Endometrium (tissue), 2 donors: ENCODE data around the gene CIB2.
"Not testable (repeated sequence)": the region's sequence is repeated elsewhere in the genome, so short reads cannot be mapped to it uniquely, and the experiment has no call there.

ENCODE experiments used
- FAIRE-seq: peaks from 2 replicates; lab custom pipeline; 2012; peaks lifted over from hg19 to GRCh38; lab: Jason Lieb, UNC
- donor health status: control.
- donor health status: control.

Gene CIB2

GRCh38 chr15:78131295-78132061, at the start of gene CIB2:
Gene CIB2, minus strand, starts transcription at chr15:78131445. Its CDS starts 230 bp downstream, at chr15:78131215.
- FAIRE-seq = no peak

GRCh38 chr15:78179906-78180305, 48.7 kb upstream of the CIB2 start:
- no peak for FAIRE-seq

- FAIRE-seq = no peak
Measured at GRCh38 chr15:78179286-78179840, 48.1 kb upstream of the CIB2 start.

GRCh38 chr15:78178064-78178463, 46.8 kb upstream of the CIB2 start:
- FAIRE-seq = no peak

GRCh38 chr15:78177447-78177873, 46.2 kb upstream of the CIB2 start:
- FAIRE-seq = no peak

GRCh38 chr15:78175330-78175729, 44.1 kb upstream of the CIB2 start:
- no peak for FAIRE-seq

GRCh38 chr15:78174401-78174800, 43.2 kb upstream of the CIB2 start:
- no peak for FAIRE-seq

- no peak for FAIRE-seq
Measured at GRCh38 chr15:78171864-78172472, 40.7 kb upstream of the CIB2 start.

GRCh38 chr15:78170848-78171773, 39.9 kb upstream of the CIB2 start:
- no peak for FAIRE-seq

GRCh38 chr15:78168608-78169007, 37.4 kb upstream of the CIB2 start:
- FAIRE-seq = no peak

- no peak for FAIRE-seq
Measured at GRCh38 chr15:78167227-78167888, 36.1 kb upstream of the CIB2 start.

- no peak for FAIRE-seq
Measured at GRCh38 chr15:78164010-78164409, 32.8 kb upstream of the CIB2 start.

GRCh38 chr15:78162038-78162437, 30.8 kb upstream of the CIB2 start:
- no peak for FAIRE-seq

- FAIRE-seq = no peak
Measured at GRCh38 chr15:78159395-78159794, 28.1 kb upstream of the CIB2 start.

GRCh38 chr15:78157203-78157602, 26.0 kb upstream of the CIB2 start:
- FAIRE-seq = no peak

- no peak for FAIRE-seq
Measured at GRCh38 chr15:78156653-78157052, 25.4 kb upstream of the CIB2 start.

- no peak for FAIRE-seq
Measured at GRCh38 chr15:78155355-78155939, 24.2 kb upstream of the CIB2 start.

GRCh38 chr15:78154955-78155354, 23.7 kb upstream of the CIB2 start:
- FAIRE-seq = no peak

GRCh38 chr15:78151075-78151474, 19.8 kb upstream of the CIB2 start:
- not testable (repeated sequence) for FAIRE-seq

GRCh38 chr15:78149805-78150751, 18.8 kb upstream of the CIB2 start:
- FAIRE-seq = no peak
